Upper lobe of right lung (tissue), 1 donor: ENCODE measurements around the gene FMNL3. TPM values are rescaled to one million over a fixed set of nuclear protein-coding genes. Genes with fewer than 3 reads are reported as not detected.

Experiments
- ATAC-seq: fragments of 200-7000 bp; cut with Tn5 transposase; one replicate; pipeline ENCODE4 v1.9.1; 2020; ENCODE audit warnings: mild to moderate bottlenecking, moderate library complexity
- DNase-seq: peaks from one replicate; pipeline ENCODE4 v3.0.0-alpha.2; 2020
- H3K27ac ChIP-seq: fragments of 200-600 bp; one replicate; pipeline ENCODE4 v1.8.0; 2022
- H3K27me3 ChIP-seq: fragments of 200-600 bp; one replicate; pipeline ENCODE4 v1.8.0; 2022; ENCODE audit warnings: mild to moderate bottlenecking
- H3K36me3 ChIP-seq: fragments of 200-600 bp; one replicate; pipeline ENCODE4 v1.8.0; 2022
- H3K4me1 ChIP-seq: fragments of 200-600 bp; one replicate; pipeline ENCODE4 v1.8.0; 2022
- H3K4me3 ChIP-seq: fragments of 200-600 bp; one replicate; pipeline ENCODE4 v1.8.0; 2022; ENCODE audit warnings: mild to moderate bottlenecking
- H3K9me3 ChIP-seq: fragments of 200-600 bp; one replicate; pipeline ENCODE4 v1.8.0; 2022
- CTCF ChIP-seq: fragments of 200-600 bp; IDR thresholded peaks from one replicate; pipeline ENCODE4 v1.8.0; 2022; ENCODE audit warnings: antibody characterized with exemption
- intact Hi-C: fragments of 100-400 bp; cut with DNase I; formaldehyde crosslinking; loops from one replicate; pipeline ENCODE4 v1.11.0; 2022
- total RNA-seq: library from RNA; stranded (reverse); fragmentation: NEBNext Ultra II Directional; extraction: Animal tissue kit (Norgen Biotek cat#: 25700); gene quantifications from one replicate; pipeline ENCODE4 v1.2.1, GENCODE V29; 2021
- donor health status: DM: no; HTN: yes; CAD: no; lungs with severe emphysema.

The FMNL3 gene
- total RNA-seq, 1 donor from 2014 or later: 40.3 TPM

GRCh38 chr12:49649445-49649844 is 57.8 kb downstream of the FMNL3 start:
- no peak for TF ChIP-seq CTCF
- no peak overlapping the region for H3K4me3 ChIP-seq
- DNase-seq (no peak), ATAC-seq (no peak)
- H3K27ac ChIP-seq: peak overlapping the region; percentile 69
- H3K9me3 ChIP-seq: no peaks in the 10 kb centered on the region
- peaks cover 77% of the 10 kb centered on the region for H3K36me3 ChIP-seq
- intact Hi-C loops: no loop called here
- H3K27me3 ChIP-seq: no peaks in the 10 kb centered on the region
- peaks cover 34% of the 10 kb centered on the region for H3K4me1 ChIP-seq

- Histone ChIP-seq H3K4me3 (no peak overlapping the region), H3K27ac (peak overlapping the region; percentile 69), H3K4me1 (peaks cover 34% of the 10 kb centered on the region), H3K27me3 (no peaks in the 10 kb centered on the region), H3K36me3 (peaks cover 77% of the 10 kb centered on the region), H3K9me3 (no peaks in the 10 kb centered on the region)
- intact Hi-C loops: no loop called here
- DNase-seq (no peak), ATAC-seq (peak; percentile 30)
- TF ChIP-seq CTCF: no peak
Observed at GRCh38 chr12:49648712-49649003, 58.5 kb downstream of the FMNL3 start.

GRCh38 chr12:49647827-49648711 is 59.1 kb downstream of the FMNL3 start:
- Histone ChIP-seq H3K9me3 (no peaks in the 10 kb centered on the region), H3K4me1 (peaks cover 34% of the 10 kb centered on the region), H3K4me3 (no peak overlapping the region), H3K27me3 (no peaks in the 10 kb centered on the region), H3K36me3 (peaks cover 77% of the 10 kb centered on the region), H3K27ac (peak overlapping the region; percentile 69)
- intact Hi-C loops: no loop called here
- ATAC-seq (peak; percentile 18), DNase-seq (no peak)
- no peak for TF ChIP-seq CTCF

- no peak overlapping the region for H3K4me3 ChIP-seq
- H3K27me3 ChIP-seq: no peaks in the 10 kb centered on the region
- H3K36me3 ChIP-seq: peaks cover 79% of the 10 kb centered on the region
- DNase-seq (no peak), ATAC-seq (peak; percentile 38)
- no peak for TF ChIP-seq CTCF
- no peaks in the 10 kb centered on the region for H3K9me3 ChIP-seq
- intact Hi-C loops: no loop called here
- peak overlapping the region; percentile 69 for H3K27ac ChIP-seq
- H3K4me1 ChIP-seq: peaks cover 34% of the 10 kb centered on the region
Observed at GRCh38 chr12:49646871-49647654, 60.1 kb downstream of the FMNL3 start.

GRCh38 chr12:49646331-49646830 is 60.8 kb downstream of the FMNL3 start:
- Histone ChIP-seq H3K27me3 (no peaks in the 10 kb centered on the region), H3K4me1 (peaks cover 34% of the 10 kb centered on the region), H3K27ac (no peak overlapping the region), H3K9me3 (no peaks in the 10 kb centered on the region), H3K4me3 (no peak overlapping the region), H3K36me3 (peaks cover 83% of the 10 kb centered on the region)
- no peak for DNase-seq
- intact Hi-C loops: no loop called here
- no peak for TF ChIP-seq CTCF
- no peak for ATAC-seq
